ENCODE results near the gene ASPSCR1. TPM values are rescaled to one million over a fixed set of nuclear protein-coding genes. Genes with fewer than 3 reads are reported as not detected.

Gene ASPSCR1
- total and polyA plus RNA-seq, 2 of the 13 experiments (the other 11 are each of a cell fraction or from before 2014, with no cell fraction given), result 274 to 314 TPM

GRCh38 chr17:82037092-82037888, 59.9 kb downstream of the ASPSCR1 start, which contains the start of gene DCXR (continued):
- TF ChIP-seq THAP8 (CRISPR knock-in tag; IDR thresholded peaks at IDR 0.05; ENCODE audit: borderline replicate concordance) (peak; percentile 90; the same call in 1 of the 2 replicates), ZNF570 (CRISPR knock-in tag; IDR thresholded peaks at IDR 0.05; ENCODE audit: borderline replicate concordance) (no peak), ERF (CRISPR knock-in tag; IDR thresholded peaks at IDR 0.05) (peak; percentile 96), ZNF33A (CRISPR knock-in tag; IDR thresholded peaks at IDR 0.05; ENCODE audit: borderline replicate concordance) (no peak), ZNF282 (IDR thresholded peaks at IDR 0.05; ENCODE audit: partially characterized antibody) (no peak), ZNF33B (CRISPR knock-in tag; IDR thresholded peaks at IDR 0.05) (peak; percentile 94), ZNF800 (CRISPR knock-in tag; IDR thresholded peaks at IDR 0.05) (no peak), ZNF784 (CRISPR knock-in tag; IDR thresholded peaks at IDR 0.05; ENCODE audit: borderline replicate concordance) (peak; percentile 100), TCF7 (IDR thresholded peaks at IDR 0.05; ENCODE audit: low read depth) (no peak; the same call in 1 of the 2 replicates), ZNF232 (CRISPR knock-in tag; IDR thresholded peaks at IDR 0.05; ENCODE audit: borderline replicate concordance) (no peak), HOMEZ (CRISPR knock-in tag; IDR thresholded peaks at IDR 0.05; ENCODE audit: low read depth) (peak; percentile 80), TARDBP (CRISPR knock-in tag; IDR thresholded peaks at IDR 0.05) (peak; percentile 80; the same call in 1 of the 2 replicates), HOXA9 (CRISPR knock-in tag; IDR thresholded peaks at IDR 0.05; ENCODE audit: borderline replicate concordance) (0 out of 2 replicates have a peak, but pooled peaks have one; percentile 53), E2F5 (CRISPR knock-in tag; conservative IDR thresholded peaks at IDR 0.05) (no peak), CC2D1A (CRISPR knock-in tag; IDR thresholded peaks at IDR 0.05) (no peak), TFDP1 (CRISPR knock-in tag; IDR thresholded peaks at IDR 0.05; ENCODE audit: borderline replicate concordance) (peak; percentile 72; the same call in 1 of the 2 replicates), TFDP2 (CRISPR knock-in tag; IDR thresholded peaks at IDR 0.05) (peak; percentile 72), ELK4 (CRISPR knock-in tag; IDR thresholded peaks at IDR 0.05; ENCODE audit: borderline replicate concordance) (no peak)
